ENCODE data around the gene MAN1B1.

MAN1B1 gene

DNA sequence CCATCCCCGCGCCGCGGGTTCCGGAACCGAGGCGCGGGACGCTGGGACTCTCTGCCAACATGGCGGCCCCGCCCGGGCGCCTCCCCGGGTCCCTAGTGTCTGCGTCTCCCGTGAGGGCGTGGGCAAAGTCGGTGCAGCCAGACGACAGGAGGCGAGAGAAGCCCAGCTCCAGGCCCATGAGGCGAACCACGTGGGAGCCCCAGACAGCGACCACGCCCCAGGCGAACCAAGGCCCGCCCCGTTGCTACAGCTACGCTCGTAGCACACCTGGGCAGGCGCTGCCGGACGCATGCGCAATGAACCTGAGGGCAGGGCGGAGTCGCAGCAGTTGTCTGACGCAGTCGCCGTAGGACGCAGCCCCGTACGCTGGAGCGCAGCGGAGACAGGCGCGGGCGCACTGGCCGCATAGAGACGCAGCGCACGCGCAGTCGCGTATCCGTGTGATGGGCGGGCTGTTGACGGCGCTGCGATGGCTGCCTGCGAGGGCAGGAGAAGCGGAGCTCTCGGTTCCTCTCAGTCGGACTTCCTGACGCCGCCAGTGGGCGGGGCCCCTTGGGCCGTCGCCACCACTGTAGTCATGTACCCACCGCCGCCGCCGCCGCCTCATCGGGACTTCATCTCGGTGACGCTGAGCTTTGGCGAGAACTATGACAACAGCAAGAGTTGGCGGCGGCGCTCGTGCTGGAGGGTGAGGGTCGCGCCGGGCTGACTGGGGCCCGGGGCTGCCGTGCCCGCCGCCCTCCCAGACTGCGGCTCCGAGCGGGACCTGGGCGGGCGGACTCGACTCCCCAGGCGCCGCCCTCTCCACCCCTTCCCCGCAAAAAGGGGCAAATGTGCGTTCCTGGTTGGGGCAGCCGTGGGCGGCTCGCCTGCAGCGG is at the start of gene MAN1B1:
MAN1B1 (plus strand) TSS at position 455 of the 878 bp plus-strand sequence; CDS start at position 470, 15 bp downstream.
- DNase-seq: peak; percentile 100

DNA sequence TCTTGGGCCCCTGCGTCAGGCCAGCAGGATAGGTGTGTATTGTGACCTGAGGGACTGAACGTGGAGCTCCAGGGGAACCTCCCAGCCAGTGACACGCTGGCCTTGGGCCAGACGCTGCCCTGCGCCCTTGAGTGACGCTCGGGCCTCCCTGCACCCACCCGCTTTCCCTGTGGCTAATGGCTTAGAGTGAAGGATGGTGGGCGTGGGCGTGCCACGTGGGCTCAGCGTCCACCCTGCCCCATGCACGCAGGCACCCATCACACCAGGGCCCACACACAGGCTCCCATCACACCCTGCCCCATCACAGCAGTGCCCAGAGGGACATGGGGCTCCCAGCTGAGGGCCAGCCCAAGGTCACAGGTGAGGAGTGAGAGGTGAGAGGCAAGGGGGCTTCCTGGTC is 49.8 kb upstream of the MAN1B1 start:
- DNase-seq: no peak

DNA sequence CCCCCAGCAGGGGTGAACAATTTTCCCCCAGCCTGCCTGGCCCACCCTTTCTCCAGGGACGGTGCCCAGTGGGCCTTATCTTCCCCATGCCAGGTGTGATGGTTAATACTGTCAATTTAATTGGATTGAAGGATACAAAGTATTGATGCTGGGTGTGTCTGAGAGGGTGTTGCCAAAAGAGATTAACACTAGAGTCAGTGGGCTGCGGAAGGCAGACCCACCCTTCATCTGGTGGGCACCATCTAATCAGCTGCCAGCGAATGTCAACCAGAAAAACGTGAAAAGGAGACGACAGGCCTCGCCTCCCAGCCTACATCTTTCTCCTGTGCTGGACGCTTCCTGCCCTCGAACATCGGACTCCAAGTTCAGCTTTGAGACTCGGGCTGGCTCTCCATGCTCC is 49.3 kb upstream of the MAN1B1 start:
- DNase-seq: no peak

- no peak for DNase-seq
Measured at GRCh38 chr9:137038916-137039315, 47.9 kb upstream of the MAN1B1 start.

GRCh38 chr9:137039611-137040366 is 47.0 kb upstream of the MAN1B1 start:
- DNase-seq: no peak

DNA sequence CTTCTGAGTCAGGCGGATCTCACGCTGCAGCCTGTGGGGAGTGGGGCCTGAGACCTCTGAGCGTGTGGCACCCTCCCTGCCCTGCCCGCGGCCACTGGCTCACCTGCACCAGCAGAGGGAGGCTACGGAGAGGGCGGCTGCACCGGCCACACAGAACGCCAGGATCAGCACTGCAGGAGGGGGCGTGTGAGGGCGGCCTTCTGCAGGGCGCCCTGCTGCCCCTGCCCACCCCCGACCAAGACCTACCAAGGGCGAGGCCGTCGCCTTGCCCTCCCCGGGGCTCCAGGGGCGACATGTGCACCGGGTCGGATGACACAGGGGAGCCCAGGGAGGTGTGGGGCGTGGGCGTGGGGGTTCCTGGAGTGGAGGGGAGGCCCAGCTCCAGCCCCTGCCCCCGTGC is 46.2 kb upstream of the MAN1B1 start:
- no peak for DNase-seq

- no peak for DNase-seq
Measured at GRCh38 chr9:137041124-137041523, 45.7 kb upstream of the MAN1B1 start.

DNA sequence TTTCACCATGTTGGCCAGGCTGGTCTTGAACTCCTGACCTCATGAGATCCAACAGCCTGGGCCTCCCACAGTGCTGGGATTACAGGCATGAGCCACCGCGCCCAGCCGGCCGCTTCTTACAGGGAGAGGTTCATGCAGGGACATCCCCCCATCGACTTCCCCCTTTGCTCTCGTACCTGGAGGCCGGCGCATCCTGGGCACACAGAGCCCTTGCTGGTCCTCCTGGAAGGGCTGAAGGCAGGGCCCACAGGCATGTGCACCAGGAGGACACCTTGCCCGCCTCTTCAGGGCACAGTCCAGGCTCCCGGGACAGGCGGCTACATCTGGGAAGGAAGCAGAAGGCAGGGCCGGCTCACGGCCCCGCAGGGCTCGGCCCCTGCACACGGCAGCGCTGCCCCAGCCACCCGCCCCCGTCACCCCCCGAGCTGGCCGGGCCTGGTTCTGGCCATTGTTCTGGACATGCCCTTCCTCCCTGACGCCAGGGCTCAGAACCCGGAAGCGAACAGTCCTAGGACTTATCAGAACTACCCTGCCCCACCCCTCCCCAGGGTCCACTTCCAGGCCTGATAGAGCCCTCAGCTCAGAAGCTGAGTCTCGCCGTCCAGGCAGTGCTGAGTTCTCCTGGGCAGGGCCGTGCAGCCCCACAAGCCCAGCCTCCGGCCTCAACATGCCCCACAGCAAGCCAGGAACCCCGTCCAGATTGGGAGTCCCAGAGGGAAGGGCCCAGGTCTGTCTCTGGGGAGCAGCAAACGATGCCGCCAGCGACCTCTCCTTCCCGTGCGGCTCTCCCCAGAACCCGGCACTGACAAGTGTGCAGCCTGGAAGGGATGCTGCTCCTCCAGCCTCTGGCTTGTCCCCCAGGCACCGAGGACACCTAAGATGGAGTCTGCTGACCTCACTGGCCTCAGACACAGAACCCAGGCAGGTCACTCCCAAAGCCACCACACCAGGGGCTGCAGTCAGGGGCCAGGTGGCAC is 43.7 kb upstream of the MAN1B1 start:
- DNase-seq: no peak

DNA sequence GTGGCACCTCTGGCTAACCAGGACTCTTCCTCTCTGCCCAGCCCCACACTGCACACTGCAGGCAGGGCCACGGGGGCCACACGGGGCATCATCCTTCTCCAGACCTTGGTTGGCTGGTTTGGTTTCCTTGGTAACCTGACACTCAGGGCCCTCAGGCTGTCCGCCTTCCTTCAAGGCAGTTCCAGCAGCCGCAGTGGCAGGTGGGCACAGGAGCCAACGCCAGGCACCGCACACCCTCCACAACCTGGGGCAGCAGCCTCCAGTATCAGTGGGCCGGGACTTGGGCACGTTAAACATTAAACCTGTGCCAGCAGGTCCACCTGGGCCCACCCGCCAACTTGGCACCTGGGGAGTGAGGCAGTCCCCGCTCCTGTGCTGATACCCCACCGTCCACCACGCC is 42.7 kb upstream of the MAN1B1 start:
- no peak for DNase-seq

- DNase-seq: no peak
Measured at GRCh38 chr9:137044502-137045177, 42.1 kb upstream of the MAN1B1 start.

DNA sequence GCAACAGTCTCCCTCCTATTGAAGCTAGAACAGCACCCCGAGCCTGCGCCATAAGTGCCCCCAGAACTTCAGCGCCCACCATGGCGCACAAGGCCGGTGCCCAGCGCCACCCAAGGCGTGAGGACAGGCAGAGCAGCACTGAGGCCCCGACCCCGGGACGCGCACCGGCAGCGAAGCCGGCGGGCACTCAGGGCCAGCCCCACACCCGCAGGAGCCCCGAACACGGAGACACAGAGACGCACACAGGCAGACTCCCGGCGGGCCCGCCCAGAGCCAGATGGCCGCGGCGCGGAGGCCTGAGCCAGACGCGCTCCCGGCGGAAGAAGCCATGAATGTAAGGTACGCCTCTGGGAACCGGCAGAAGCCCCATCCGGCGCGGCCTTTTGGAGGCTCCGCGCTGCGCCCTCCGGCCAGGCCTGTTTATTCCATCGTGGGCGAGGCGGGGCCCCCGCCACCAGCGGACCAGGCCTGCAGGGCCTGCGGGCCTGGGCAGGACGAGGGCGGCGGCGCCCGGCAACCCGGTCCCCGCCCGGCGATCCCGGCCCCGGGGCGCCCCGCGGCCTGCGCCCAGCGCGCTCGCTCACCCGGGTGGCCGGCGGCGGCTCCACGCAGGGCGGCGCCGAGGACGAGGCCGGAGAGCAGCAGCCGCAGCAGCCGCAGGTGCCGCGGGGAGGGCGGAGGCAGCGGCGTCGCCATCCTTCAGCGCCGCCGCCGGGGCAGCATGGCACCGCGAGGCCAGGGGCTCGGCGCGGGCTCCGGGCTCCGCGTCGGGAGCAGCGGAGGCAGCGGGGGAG is 41.3 kb upstream of the MAN1B1 start:
- peak; percentile 55 for DNase-seq

GRCh38 chr9:137046088-137046787 is 40.5 kb upstream of the MAN1B1 start, which contains the start of gene NPDC1:
Gene NPDC1, minus strand, starts transcription at chr9:137046177. Its CDS starts 188 bp downstream, at chr9:137045989.
- DNase-seq: peak; percentile 89

DNA sequence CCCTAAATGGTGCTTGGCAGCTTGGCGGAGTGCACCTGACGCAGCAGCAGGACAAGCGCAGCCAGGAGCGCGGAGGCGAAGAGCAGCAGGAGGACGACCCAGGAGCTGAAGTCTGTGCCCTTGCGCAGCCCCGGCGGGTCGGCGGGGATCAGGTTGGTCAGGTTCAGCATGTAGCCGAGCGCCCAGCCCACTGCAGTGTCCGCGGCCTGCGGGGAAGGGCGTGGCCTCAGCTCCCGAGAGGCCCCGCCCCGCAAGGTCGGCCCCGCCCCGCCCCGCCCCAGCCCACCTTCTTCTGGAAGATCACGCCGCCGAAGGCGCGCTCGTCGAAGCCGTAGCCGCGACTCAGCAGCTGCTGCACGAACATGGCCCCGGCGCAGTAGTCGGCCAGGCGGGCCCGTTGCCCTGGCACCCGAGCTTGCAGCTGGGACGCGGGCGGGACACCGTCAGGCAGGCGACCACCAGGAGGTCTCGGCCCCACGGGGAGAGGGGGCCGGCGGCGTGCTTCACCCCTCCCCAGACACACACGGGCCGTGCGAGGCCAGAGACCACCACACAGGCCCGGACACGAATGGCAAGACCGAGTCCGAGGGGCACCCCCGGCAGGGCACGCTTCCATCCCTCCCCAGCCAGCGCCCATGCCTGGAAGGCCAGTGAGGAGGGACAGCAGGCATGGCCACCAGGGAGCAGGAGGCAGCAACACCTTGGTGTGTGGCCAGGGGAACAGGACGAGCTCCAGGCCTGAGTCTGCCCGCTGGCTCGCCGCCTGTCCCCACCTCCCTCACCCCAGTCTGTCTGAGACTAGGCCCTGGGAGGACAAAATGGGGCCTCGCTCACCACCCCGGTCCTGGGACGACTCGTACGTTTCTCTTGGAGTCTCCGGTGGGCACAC is 37.9 kb upstream of the MAN1B1 start:
- no peak for DNase-seq

DNA sequence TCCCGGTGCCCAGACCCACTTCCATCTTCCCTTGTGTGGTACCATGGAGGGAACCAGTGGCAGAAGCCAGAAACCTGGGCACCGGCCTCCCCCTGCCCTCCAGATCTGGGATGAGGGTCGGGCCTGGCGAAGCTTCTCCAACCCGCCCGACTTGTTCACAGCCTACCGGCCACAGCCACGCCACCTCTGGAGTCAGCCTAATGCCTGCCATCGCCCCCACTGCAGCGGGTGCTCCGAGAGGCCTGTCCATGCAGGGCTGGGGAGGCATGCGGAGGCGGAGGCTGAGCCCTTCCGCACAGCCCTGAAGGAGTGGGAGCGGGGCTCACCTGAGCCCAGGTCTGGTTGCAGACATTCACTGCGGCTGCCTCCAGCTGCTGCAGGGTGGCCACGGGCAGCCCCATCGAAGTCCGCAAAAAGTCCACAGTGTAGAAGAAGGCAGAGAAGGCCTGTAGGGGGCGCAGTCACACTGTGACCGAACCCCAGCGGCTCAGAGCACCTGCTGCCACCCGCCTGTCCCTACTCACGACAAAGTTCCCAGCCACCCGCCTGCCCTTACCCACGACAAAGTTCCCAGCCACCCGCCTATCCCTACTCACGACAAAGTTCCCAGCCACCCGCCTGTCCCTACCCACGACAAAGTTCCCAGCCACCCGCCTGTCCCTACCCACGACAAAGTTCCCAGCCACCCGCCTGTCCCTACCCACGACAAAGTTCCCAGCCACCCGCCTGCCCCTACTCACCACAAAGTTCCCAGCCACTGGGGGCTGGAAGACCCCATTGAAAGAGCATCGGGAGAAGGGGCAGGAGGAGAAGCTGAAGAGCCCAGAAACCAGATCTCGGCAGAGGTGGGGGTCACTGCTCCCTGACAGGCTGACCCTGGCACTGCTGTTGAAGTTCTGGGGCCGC is 37.0 kb upstream of the MAN1B1 start:
- peak; percentile 81 for DNase-seq

GRCh38 chr9:137050570-137050969 is 36.2 kb upstream of the MAN1B1 start:
- no peak for DNase-seq

DNA sequence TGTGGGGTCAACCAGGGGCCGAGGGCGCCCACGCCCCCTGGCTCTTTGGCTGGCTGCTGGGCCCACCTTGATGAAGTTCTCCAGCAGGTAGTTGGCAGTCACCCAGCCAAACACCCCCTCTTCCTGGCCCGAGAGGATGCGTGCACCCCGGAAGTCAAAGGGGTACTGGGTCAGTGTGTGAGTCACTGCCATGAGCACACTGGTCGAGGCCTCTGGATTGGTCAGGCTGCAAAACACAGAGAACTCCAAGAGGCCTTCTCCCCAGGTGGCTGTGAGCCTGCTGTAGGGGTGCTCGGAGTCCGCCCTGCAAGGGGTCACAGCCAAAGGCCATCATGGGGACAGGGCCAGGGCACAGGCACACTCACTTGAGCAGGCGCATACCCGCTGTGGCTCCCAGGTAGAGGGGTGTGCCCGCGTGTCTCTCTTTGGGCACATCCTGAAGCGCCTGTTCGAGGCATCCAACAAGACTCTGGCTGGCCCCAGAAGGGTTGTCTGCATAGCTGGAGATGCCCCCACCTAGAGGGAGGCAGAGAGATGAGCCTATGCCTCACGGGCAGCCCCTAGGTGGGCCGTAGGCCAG is 35.5 kb upstream of the MAN1B1 start:
- DNase-seq: no peak

DNA sequence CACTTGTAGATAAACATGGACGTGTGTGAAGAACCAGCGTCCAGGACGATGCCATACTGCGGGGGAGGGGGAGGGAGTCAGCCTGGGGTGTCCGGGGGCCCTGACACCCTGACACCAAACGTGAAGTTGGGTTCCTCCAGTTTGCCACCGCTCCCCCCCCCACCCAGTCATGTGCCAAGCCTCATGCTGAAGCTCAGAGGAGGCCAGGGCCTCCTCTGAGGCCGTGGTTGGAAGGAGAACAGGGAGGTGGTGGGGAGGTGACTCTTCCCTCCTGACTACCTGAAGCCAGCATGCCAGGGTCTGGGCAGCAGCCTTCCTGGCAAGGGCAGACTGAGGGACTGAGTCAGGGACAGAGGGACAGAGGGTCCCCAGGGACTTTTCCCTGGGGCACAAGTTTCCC is 34.5 kb upstream of the MAN1B1 start:
- no peak for DNase-seq

Data from stimulated activated CD4-positive, alpha-beta T cell treated with anti-CD3 and anti-CD28 coated beads, Interleukin-15, amount 100 ng/mL, for 24 hours (primary cell).